HG02970 (cell line): ENCODE measurements around the gene MOSMO.
"Not testable (repeated sequence)": the region's sequence is repeated elsewhere in the genome, so short reads cannot be mapped to it uniquely, and the experiment has no call there.

Source experiments
- ATAC-seq: cut with Tn5 transposase; IDR thresholded peaks from one replicate; pipeline ENCODE4 v1.9.1; 2021; ENCODE audit warnings: mild to moderate bottlenecking, moderate library complexity, moderate number of reproducible peaks; ENCODE audit not compliant: unreplicated experiment, low FRiP score

The MOSMO gene

GRCh38 chr16:22001591-22001990 is 6.3 kb upstream of the MOSMO start:
- no peak for ATAC-seq

- ATAC-seq, result not testable (repeated sequence)
These were observed 5.9 kb upstream of the MOSMO start for GRCh38 chr16:22002047-22002446.

- ATAC-seq, result no peak
These were observed 4.7 kb upstream of the MOSMO start for GRCh38 chr16:22003195-22003594.

GRCh38 chr16:22004341-22004740 is 3.6 kb upstream of the MOSMO start:
- ATAC-seq, result no peak

GRCh38 chr16:22005746-22006145 is 2.2 kb upstream of the MOSMO start:
- ATAC-seq, result no peak

GRCh38 chr16:22006636-22007035 is 1.3 kb upstream of the MOSMO start:
- ATAC-seq, result no peak

- no peak for ATAC-seq
These were observed 777 bp upstream of the MOSMO start for GRCh38 chr16:22007159-22007508.

GRCh38 chr16:22008215-22009059 is 526 bp downstream of the MOSMO start:
- ATAC-seq, result no peak

GRCh38 chr16:22010902-22011301 is 3.0 kb downstream of the MOSMO start:
- ATAC-seq, result no peak

- ATAC-seq, result no peak
These were observed 4.3 kb downstream of the MOSMO start for GRCh38 chr16:22012241-22012640.

- ATAC-seq, result no peak
These were observed 5.6 kb downstream of the MOSMO start for GRCh38 chr16:22013486-22013885.

- ATAC-seq, result no peak
These were observed 6.5 kb downstream of the MOSMO start for GRCh38 chr16:22014271-22014873.

- no peak for ATAC-seq
These were observed 9.0 kb downstream of the MOSMO start for GRCh38 chr16:22016927-22017326.

GRCh38 chr16:22018559-22018958 is 10.6 kb downstream of the MOSMO start:
- ATAC-seq, result no peak

GRCh38 chr16:22022151-22022550 is 14.2 kb downstream of the MOSMO start:
- no peak for ATAC-seq

- ATAC-seq, result no peak
These were observed 15.6 kb downstream of the MOSMO start for GRCh38 chr16:22023505-22023904.

- ATAC-seq, result not testable (repeated sequence)
These were observed 16.9 kb downstream of the MOSMO start for GRCh38 chr16:22024785-22025184.

- ATAC-seq, result no peak
These were observed 19.7 kb downstream of the MOSMO start for GRCh38 chr16:22027633-22028032.

- no peak for ATAC-seq
These were observed 21.7 kb downstream of the MOSMO start for GRCh38 chr16:22029632-22030031.

GRCh38 chr16:22030087-22030812 is 22.3 kb downstream of the MOSMO start:
- ATAC-seq, result no peak

GRCh38 chr16:22031483-22032083 is 23.7 kb downstream of the MOSMO start:
- ATAC-seq, result no peak
